HCT116 (cell line): ENCODE measurements around the gene ATOX1. TPM values are rescaled to one million over a fixed set of nuclear protein-coding genes. Genes with fewer than 3 reads are reported as not detected.

Experiments
- ATAC-seq: fragments of 200-7000 bp; cut with Tn5 transposase; 2 replicates; pipeline ENCODE4 v1.9.1; 2020; ENCODE audit warnings: mild to moderate bottlenecking, moderate library complexity
- BruUV-seq: library from RNA; stranded (reverse); fragments of 400-500 nt; replicated peaks from 2 replicates; lab custom pipeline; 2021; lab: Mats Ljungman, UMichigan
- CTCF ChIA-PET: fragments of 300-600 bp; sonication (Branson Sonifier 250); formaldehyde crosslinking; loops from one replicate; lab custom pipeline; 2021; ENCODE audit warnings: antibody characterized with exemption; lab: Charles Lee
- POLR2A ChIA-PET: fragments of 300-600, 350-600 bp; sonication (Branson Sonifier 250); formaldehyde crosslinking; loops from one replicate; lab custom pipeline; 2021; ENCODE audit warnings: antibody characterized with exemption; lab: Charles Lee
- RAD21 ChIA-PET, 2 experiments: fragments of 300-600 bp; sonication (Branson Sonifier 250); formaldehyde crosslinking; loops; one replicate each; lab custom pipeline; 2023; ENCODE audit warnings: low total read pairs in 2 of 2; ENCODE audit not compliant: uncharacterized antibody in 2 of 2, unreplicated experiment in 2 of 2, low non-redundant PET in 1 of 2; lab: Charles Lee
- DNase-seq: peaks from one replicate; pipeline ENCODE4 v3.0.0-alpha.2; 2010; ENCODE audit warnings: low read depth, low spot score
- H2AFZ ChIP-seq: fragments of 200-600 bp; shearing (Covaris generic), sonication (generic); 2 replicates; pipeline ENCODE4 v1.6.1; 2017; ENCODE audit warnings: low read depth, mixed run types, mixed read lengths, antibody characterized with exemption, low read length; ENCODE audit not compliant: poor library complexity, severe bottlenecking
- H3K27ac ChIP-seq: 2 replicates; pipeline ENCODE4 v1.5.1; 2012; ENCODE audit warnings: low read depth, low read length
- H3K27me3 ChIP-seq: fragments of 200-600 bp; sonication (generic); 2 replicates; pipeline ENCODE4 v1.6.1; 2016; ENCODE audit warnings: mixed run types, low read length, mixed read lengths; ENCODE audit not compliant: insufficient read depth
- H3K36me3 ChIP-seq, 2 experiments: fragments of 200-500 bp in 1 of 2; fragments of 200-600 bp in 1 of 2; sonication (Bioruptor generic) in 1 of 2; sonication (generic) in 1 of 2; 2 replicates each; pipeline versions ENCODE4 v1.5.1 to v1.6.1; 2014 to 2016; ENCODE audit warnings: low read length in 2 of 2, inconsistent platforms in 1 of 2, mixed read lengths in 1 of 2, mixed run types in 1 of 2; ENCODE audit not compliant: insufficient read depth in 2 of 2, control insufficient read depth in 1 of 2
- H3K4me1 ChIP-seq, 2 experiments: fragments of 200-600 bp in 1 of 2; sonication (generic) in 1 of 2; 2 replicates each; pipeline versions ENCODE4 v1.5.1 to v1.6.1; 2012 to 2017; ENCODE audit warnings: low read length in 2 of 2, inconsistent platforms in 1 of 2, mild to moderate bottlenecking in 1 of 2, mixed read lengths in 1 of 2, mixed run types in 1 of 2, moderate library complexity in 1 of 2; ENCODE audit not compliant: insufficient read depth in 2 of 2, control insufficient read depth in 1 of 2
- H3K4me2 ChIP-seq: fragments of 200-600 bp; sonication (generic); 2 replicates; pipeline ENCODE4 v1.6.1; 2017; ENCODE audit warnings: mixed run types, low read length, mixed read lengths
- H3K4me3 ChIP-seq, 2 experiments: fragments of 200-600 bp in 1 of 2; sonication (generic) in 1 of 2; replicated peaks in 1 of 2; 2 replicates each; pipeline ENCODE4 v1.5.1; 2011 to 2016; ENCODE audit warnings: low read length in 2 of 2, control low read depth in 1 of 2, low read depth in 1 of 2, mild to moderate bottlenecking in 1 of 2, mixed read lengths in 1 of 2, mixed run types in 1 of 2
- H3K79me2 ChIP-seq: fragments of 200-600 bp; sonication (generic); 2 replicates; pipeline ENCODE4 v1.6.1; 2017; ENCODE audit warnings: mild to moderate bottlenecking, mixed run types, low read length, moderate library complexity, mixed read lengths; ENCODE audit not compliant: insufficient read depth
- H3K9ac ChIP-seq: fragments of 200-600 bp; sonication (generic); 2 replicates; pipeline ENCODE4 v1.6.1; 2016; ENCODE audit warnings: low read length, mixed read lengths
- H3K9me2 ChIP-seq: fragments of 200-600 bp; sonication (generic), shearing (Covaris generic); 2 replicates; pipeline ENCODE4 v1.6.1; 2017; ENCODE audit warnings: mixed run types, mild to moderate bottlenecking, moderate library complexity; ENCODE audit not compliant: insufficient read depth
- H3K9me3 ChIP-seq, 2 experiments: fragments of 200-500 bp in 1 of 2; fragments of 200-600 bp in 1 of 2; sonication (Bioruptor generic) in 1 of 2; sonication (generic) in 1 of 2; 2 replicates each; pipeline ENCODE4 v1.6.1; 2014 to 2017; ENCODE audit warnings: low read length in 2 of 2, mixed read lengths in 2 of 2, inconsistent platforms in 1 of 2, low read depth in 1 of 2, mild to moderate bottlenecking in 1 of 2, mixed run types in 1 of 2, moderate library complexity in 1 of 2; ENCODE audit not compliant: control insufficient read depth in 1 of 2, insufficient read depth in 1 of 2
- H4K20me1 ChIP-seq: fragments of 200-600 bp; sonication (generic), shearing (Covaris generic); 2 replicates; pipeline ENCODE4 v1.6.1; 2017; ENCODE audit warnings: mixed run types, mild to moderate bottlenecking, moderate library complexity; ENCODE audit not compliant: insufficient read depth
- CBX3 ChIP-seq: IDR thresholded peaks from 2 replicates; pipeline ENCODE4 v1.6.1; 2012; ENCODE audit warnings: low read depth
- CTCF ChIP-seq, 3 experiments: fragments of 200-600 bp in 1 of 3; sonication (generic) in 1 of 3; IDR thresholded peaks in 2 of 3; conservative IDR thresholded peaks in 1 of 3; 2 replicates each; pipeline ENCODE4 v1.5.1; 2012 to 2017; ENCODE audit warnings: low read depth in 2 of 3, low read length in 2 of 3, antibody characterized with exemption in 1 of 3, borderline replicate concordance in 1 of 3, control low read depth in 1 of 3, mild to moderate bottlenecking in 1 of 3, mixed read lengths in 1 of 3, mixed run types in 1 of 3, moderate library complexity in 1 of 3; ENCODE audit not compliant: insufficient read depth in 1 of 3
- EZH2 ChIP-seq: fragments of 200-600 bp; sonication (generic); IDR thresholded peaks from 2 replicates; pipeline ENCODE4 v1.6.1; 2017; ENCODE audit warnings: antibody characterized with exemption, mixed run types
- JUND ChIP-seq: IDR thresholded peaks from 2 replicates; pipeline ENCODE4 v1.6.1; 2012
- RAD21 ChIP-seq: IDR thresholded peaks from 2 replicates; pipeline ENCODE4 v1.6.1; 2012; ENCODE audit warnings: low read depth, mild to moderate bottlenecking
- SP1 ChIP-seq: IDR thresholded peaks from 2 replicates; pipeline ENCODE4 v1.6.1; 2012; ENCODE audit warnings: low read depth
- SRF ChIP-seq: IDR thresholded peaks from 2 replicates; pipeline ENCODE4 v1.6.1; 2012; ENCODE audit warnings: low read depth
- ZBTB33 ChIP-seq: IDR thresholded peaks from 2 replicates; pipeline ENCODE4 v1.6.1; 2011; ENCODE audit warnings: mild to moderate bottlenecking, low read length, moderate library complexity; ENCODE audit not compliant: insufficient replicate concordance; ENCODE audit errors: extremely low read depth
- ZFX ChIP-seq: fragments of 450-650 bp; IDR thresholded peaks from 2 replicates; pipeline ENCODE4 v1.6.1; 2017
- intact Hi-C: fragments of 100-400 bp; cut with micrococcal nuclease; formaldehyde crosslinking; loops from 2 replicates; pipeline ENCODE4 v1.10.0; 2022
- total RNA-seq: library from RNA; stranded (reverse); gene quantifications from one replicate; pipeline ENCODE4 v1.2.1, GENCODE V29; 2021; ENCODE audit not compliant: unreplicated experiment
- TF ChIP-seq, protein P1 (sequence below): IDR thresholded peaks from 2 replicates; pipeline ENCODE4 v1.6.1; 2012

The ATOX1 gene
- total RNA-seq, 1 experiment from 2014 or later = 66.2 TPM

DNA sequence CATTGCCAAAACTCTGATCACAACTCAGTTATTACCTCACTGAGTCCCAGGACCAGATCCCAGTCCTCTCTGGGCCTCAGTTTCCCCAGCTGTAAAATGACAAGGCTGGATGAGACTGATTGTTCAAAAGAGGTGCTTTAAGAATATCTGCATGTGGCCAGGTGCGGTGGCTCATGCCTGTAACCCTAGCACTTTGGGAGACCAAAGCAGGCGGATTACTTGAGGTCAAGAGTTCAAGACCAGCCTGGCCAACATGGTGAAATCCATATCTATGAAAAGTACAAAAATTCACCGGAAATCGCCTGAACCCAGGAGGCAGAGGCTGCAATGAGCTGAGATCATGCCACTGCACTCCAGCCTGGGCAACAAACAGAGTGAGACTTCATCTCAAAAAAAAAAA is 8.3 kb downstream of the ATOX1 start:
- no peak for TF ChIP-seq SP1
- TF ChIP-seq CBX3 = no peak
- TF ChIP-seq JUND = no peak
- no peak for TF ChIP-seq RAD21
- no peak for TF ChIP-seq EZH2
- no peak for TF ChIP-seq CTCF (IDR thresholded peaks at IDR 0.05 in 2 of 3, conservative IDR thresholded peaks at IDR 0.05 in 1 of 3; ENCODE audit: borderline replicate concordance in 1 of 3, insufficient read depth in 1 of 3, low read depth in 2 of 3, low read length in 2 of 3)
- no peak for TF ChIP-seq ZFX
- no peak for TF ChIP-seq SRF
- TF ChIP-seq, protein P1, sequence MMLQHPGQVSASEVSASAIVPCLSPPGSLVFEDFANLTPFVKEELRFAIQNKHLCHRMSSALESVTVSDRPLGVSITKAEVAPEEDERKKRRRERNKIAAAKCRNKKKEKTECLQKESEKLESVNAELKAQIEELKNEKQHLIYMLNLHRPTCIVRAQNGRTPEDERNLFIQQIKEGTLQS = no peak
- no peak for TF ChIP-seq ZBTB33
- Histone ChIP-seq H2AFZ (no peak overlapping the region), H3K27me3 (no peaks in the 10 kb centered on the region), H3K9me2 (no peaks in the 10 kb centered on the region), H3K9ac (no peak overlapping the region), H3K4me2 (no peak overlapping the region), H3K36me3 (0 out of 4 replicates have a peak, but pooled peaks cover 0 to 9% of the 10 kb centered on the region in 2 experiments), H4K20me1 (no peaks in the 10 kb centered on the region), H3K27ac (no peak overlapping the region), H3K4me3 (no peak overlapping the region), H3K9me3 (no peaks in the 10 kb centered on the region), H3K79me2 (peaks cover 29% of the 10 kb centered on the region), H3K4me1 (peaks cover 11 to 19% of the 10 kb centered on the region in 2 experiments)
- DNase-seq = no peak
- POLR2A ChIA-PET = interaction anchor here (0.8 to 3.0 kb wide), 2 partner anchors 14 to 21 kb away, joined by 3 to 10 read pairs; partner anchors contain the start of gene G3BP1
- no peak for ATAC-seq
- no TSS peak for BruUV-seq
- CTCF ChIA-PET = no interaction called here
- intact Hi-C loops = no loop called here
- RAD21 ChIA-PET = no interaction called here
